Stimulated activated naive B cell treated with anti-CD40 and anti-IgM and Interleukin-4, amounts not matched to agents 10 μg/mL and 1 μg/mL and 100 μg/mL, for 72 hours (primary cell): ENCODE measurements around the gene ABHD12B.
"Not testable (repeated sequence)": the region's sequence is repeated elsewhere in the genome, so short reads cannot be mapped to it uniquely, and the experiment has no call there.

Source experiments
- ATAC-seq, 2 donors: fragments of 150-1000 bp; cut with Tn5 transposase; replicated peaks; 2 replicates each; pipeline ENCODE4 v1.10.0; 2021; ENCODE audit warnings: moderate library complexity in 1 of 2
- DNase-seq: peaks from one replicate; pipeline ENCODE4 v3.0.0; 2021
- H3K27ac Mint-ChIP-seq: one replicate; pipeline ENCODE4 v1.8.0; 2022; ENCODE audit warnings: mild to moderate bottlenecking, mixed read lengths
- H3K27me3 Mint-ChIP-seq, 2 donors: one replicate each; pipeline ENCODE4 v1.8.0; 2022; ENCODE audit warnings: mixed read lengths in 2 of 2
- H3K36me3 Mint-ChIP-seq, 2 donors: one replicate each; pipeline ENCODE4 v1.8.0; 2022; ENCODE audit warnings: mixed read lengths in 2 of 2, mild to moderate bottlenecking in 1 of 2
- H3K4me1 Mint-ChIP-seq, 2 donors: one replicate each; pipeline ENCODE4 v1.8.0; 2022; ENCODE audit warnings: mixed read lengths in 2 of 2, mild to moderate bottlenecking in 1 of 2
- H3K4me3 Mint-ChIP-seq, 2 donors: one replicate each; pipeline ENCODE4 v1.8.0; 2022; ENCODE audit warnings: mild to moderate bottlenecking in 2 of 2, mixed read lengths in 2 of 2, moderate library complexity in 1 of 2
- H3K9me3 Mint-ChIP-seq, 2 donors: one replicate each; pipeline ENCODE4 v1.8.0; 2022; ENCODE audit warnings: mixed read lengths in 2 of 2, mild to moderate bottlenecking in 1 of 2

The ABHD12B gene

GRCh38 chr14:50896421-50896820 is 24.6 kb downstream of the ABHD12B start:
- H3K27ac Mint-ChIP-seq, H3K4me1 Mint-ChIP-seq, H3K4me3 Mint-ChIP-seq, H3K36me3 Mint-ChIP-seq, H3K9me3 Mint-ChIP-seq, ATAC-seq, DNase-seq, H3K27me3 Mint-ChIP-seq: not testable (repeated sequence)

GRCh38 chr14:50897005-50897404 is 25.2 kb downstream of the ABHD12B start:
- not testable (repeated sequence) for H3K4me3 Mint-ChIP-seq, H3K9me3 Mint-ChIP-seq, H3K27me3 Mint-ChIP-seq, ATAC-seq, H3K4me1 Mint-ChIP-seq, H3K27ac Mint-ChIP-seq, H3K36me3 Mint-ChIP-seq, DNase-seq

- no peak overlapping the region for H3K27ac Mint-ChIP-seq
- ATAC-seq = no peak
- peaks cover 0 to 5% of the 10 kb centered on the region in 2 donors for H3K27me3 Mint-ChIP-seq
- DNase-seq = no peak
- no peak overlapping the region for H3K4me3 Mint-ChIP-seq
- no peaks in the 10 kb centered on the region for H3K9me3 Mint-ChIP-seq
- H3K4me1 Mint-ChIP-seq = peaks cover 0 to 3% of the 10 kb centered on the region in 2 donors
- H3K36me3 Mint-ChIP-seq = no peaks in the 10 kb centered on the region
Measured at GRCh38 chr14:50897658-50898175, 25.9 kb downstream of the ABHD12B start.

- ATAC-seq (peak in 1 of 2 donors; percentile 54), DNase-seq (no peak)
Measured at GRCh38 chr14:50901361-50901760, 29.5 kb downstream of the ABHD12B start.

GRCh38 chr14:50904719-50905118 is 32.9 kb downstream of the ABHD12B start:
- H3K27me3 Mint-ChIP-seq = no peaks in the 10 kb centered on the region
- peaks cover 0 to 3% of the 10 kb centered on the region in 2 donors for H3K4me1 Mint-ChIP-seq
- DNase-seq (no peak), ATAC-seq (no peak)
- H3K27ac Mint-ChIP-seq = no peak overlapping the region
- H3K36me3 Mint-ChIP-seq = no peaks in the 10 kb centered on the region
- H3K4me3 Mint-ChIP-seq = no peak overlapping the region
- H3K9me3 Mint-ChIP-seq = no peaks in the 10 kb centered on the region

More at GRCh38 chr14:50901361-50901760, 29.5 kb downstream of the ABHD12B start:
- Mint-ChIP-seq H3K4me1 (peaks cover 0 to 3% of the 10 kb centered on the region in 2 donors), H3K9me3 (no peaks in the 10 kb centered on the region), H3K4me3 (no peak overlapping the region), H3K36me3 (no peaks in the 10 kb centered on the region), H3K27me3 (peaks cover 0 to 5% of the 10 kb centered on the region in 2 donors), H3K27ac (no peak overlapping the region)

- Mint-ChIP-seq H3K9me3 (no peaks in the 10 kb centered on the region), H3K27me3 (peaks cover 0 to 9% of the 10 kb centered on the region in 2 donors), H3K4me1 (peaks cover 0 to under 1% of the 10 kb centered on the region in 2 donors), H3K27ac (no peak overlapping the region), H3K36me3 (no peaks in the 10 kb centered on the region), H3K4me3 (no peak overlapping the region)
- DNase-seq = no peak
- ATAC-seq = no peak
Measured at GRCh38 chr14:50906326-50907065, 34.6 kb downstream of the ABHD12B start.

GRCh38 chr14:50910495-50911420 is 38.9 kb downstream of the ABHD12B start:
- peaks cover 0 to 14% of the 10 kb centered on the region in 2 donors for H3K27me3 Mint-ChIP-seq
- no peak for DNase-seq

GRCh38 chr14:50917449-50917848 is 45.6 kb downstream of the ABHD12B start:
- no peak overlapping the region for H3K4me3 Mint-ChIP-seq
- no peaks in the 10 kb centered on the region for H3K9me3 Mint-ChIP-seq
- no peaks in the 10 kb centered on the region for H3K27me3 Mint-ChIP-seq
- H3K36me3 Mint-ChIP-seq = no peaks in the 10 kb centered on the region
- ATAC-seq (no peak), DNase-seq (no peak)
- no peaks in the 10 kb centered on the region for H3K4me1 Mint-ChIP-seq
- H3K27ac Mint-ChIP-seq = no peak overlapping the region

More at GRCh38 chr14:50910495-50911420, 38.9 kb downstream of the ABHD12B start:
- Mint-ChIP-seq H3K27ac (no peak overlapping the region), H3K36me3 (no peaks in the 10 kb centered on the region), H3K9me3 (no peaks in the 10 kb centered on the region), H3K4me3 (no peak overlapping the region), H3K4me1 (no peaks in the 10 kb centered on the region)
- ATAC-seq = no peak

GRCh38 chr14:50919524-50919923 is 47.7 kb downstream of the ABHD12B start:
- not testable (repeated sequence) for H3K4me1 Mint-ChIP-seq, H3K27ac Mint-ChIP-seq, H3K36me3 Mint-ChIP-seq, DNase-seq, H3K27me3 Mint-ChIP-seq, H3K9me3 Mint-ChIP-seq, H3K4me3 Mint-ChIP-seq, ATAC-seq

GRCh38 chr14:50920482-50921230 is 48.8 kb downstream of the ABHD12B start:
- ATAC-seq = no peak
- Mint-ChIP-seq H3K27me3 (peaks cover 0 to 5% of the 10 kb centered on the region in 2 donors), H3K27ac (no peak overlapping the region), H3K9me3 (no peaks in the 10 kb centered on the region), H3K4me3 (no peak overlapping the region), H3K4me1 (no peaks in the 10 kb centered on the region), H3K36me3 (peaks cover 0 to 2% of the 10 kb centered on the region in 2 donors)
- no peak for DNase-seq

- Mint-ChIP-seq H3K4me3 (no peak overlapping the region), H3K36me3 (peaks cover 0 to 3% of the 10 kb centered on the region in 2 donors), H3K9me3 (no peaks in the 10 kb centered on the region), H3K27me3 (peaks cover 0 to 5% of the 10 kb centered on the region in 2 donors), H3K4me1 (no peaks in the 10 kb centered on the region), H3K27ac (no peak overlapping the region)
- ATAC-seq (no peak), DNase-seq (no peak)
Measured at GRCh38 chr14:50922803-50923202, 51.0 kb downstream of the ABHD12B start.

GRCh38 chr14:50924236-50924635 is 52.4 kb downstream of the ABHD12B start:
- Mint-ChIP-seq H3K4me1 (no peaks in the 10 kb centered on the region), H3K4me3 (no peak overlapping the region), H3K36me3 (peaks cover 0 to 3% of the 10 kb centered on the region in 2 donors), H3K9me3 (no peaks in the 10 kb centered on the region), H3K27ac (no peak overlapping the region), H3K27me3 (peaks cover 0 to 5% of the 10 kb centered on the region in 2 donors)
- no peak for DNase-seq
- no peak for ATAC-seq

GRCh38 chr14:50924843-50925242 is 53.0 kb downstream of the ABHD12B start:
- no peaks in the 10 kb centered on the region for H3K9me3 Mint-ChIP-seq
- ATAC-seq = no peak
- no peaks in the 10 kb centered on the region for H3K4me1 Mint-ChIP-seq
- peaks cover 0 to 3% of the 10 kb centered on the region in 2 donors for H3K36me3 Mint-ChIP-seq
- H3K4me3 Mint-ChIP-seq = no peak overlapping the region
- no peak overlapping the region for H3K27ac Mint-ChIP-seq
- DNase-seq = no peak
- peaks cover 0 to 5% of the 10 kb centered on the region in 2 donors for H3K27me3 Mint-ChIP-seq

- H3K4me3 Mint-ChIP-seq = no peak overlapping the region
- ATAC-seq (no peak), DNase-seq (no peak)
- H3K27ac Mint-ChIP-seq = no peak overlapping the region
- peaks cover 0 to 3% of the 10 kb centered on the region in 2 donors for H3K36me3 Mint-ChIP-seq
- peaks cover 0 to 8% of the 10 kb centered on the region in 2 donors for H3K27me3 Mint-ChIP-seq
- H3K9me3 Mint-ChIP-seq = no peaks in the 10 kb centered on the region
- H3K4me1 Mint-ChIP-seq = no peaks in the 10 kb centered on the region
Measured at GRCh38 chr14:50926851-50927386, 55.1 kb downstream of the ABHD12B start.
